ENCODE data around the gene GREB1L.

- TF ChIP-seq CTCF (IDR thresholded peaks at IDR 0.05; ENCODE audit: poor library complexity) = no peak
- TF ChIP-seq EZH2 (IDR thresholded peaks at IDR 0.05; ENCODE audit: borderline replicate concordance) = no peak
Measured at GRCh38 chr18:21330122-21330701, 88.2 kb downstream of the GREB1L start.
